Measurements from ENCODE around the gene CRACR2A. TPM values are rescaled to one million over a fixed set of nuclear protein-coding genes. Genes with fewer than 3 reads are reported as not detected.

CRACR2A gene
- total RNA-seq, 1 experiment from 2014 or later, result not detected

GRCh38 chr12:3740480-3741231 lies 12.3 kb downstream of the CRACR2A start:
- CTCF ChIA-PET, result interaction anchor here (1.7 kb wide), 1 partner anchor 440 kb away, joined by 6 read pairs; no protein-coding TSS in a partner anchor
- DNase-seq (ENCODE audit: unreplicated experiment), result no peak
- intact Hi-C loops (cut with micrococcal nuclease), result no loop called here
- Mint-ChIP-seq H3K27ac (ENCODE audit: low read depth, unreplicated experiment) (no peak overlapping the region), H3K27me3 (ENCODE audit: insufficient read depth, unreplicated experiment) (peaks cover 1% of the 10 kb centered on the region), H3K4me1 (ENCODE audit: insufficient read depth, unreplicated experiment) (no peaks in the 10 kb centered on the region), H3K36me3 (ENCODE audit: insufficient read depth, unreplicated experiment) (no peaks in the 10 kb centered on the region), H3K9me3 (ENCODE audit: unreplicated experiment) (no peaks in the 10 kb centered on the region), H3K4me3 (ENCODE audit: unreplicated experiment) (no peak overlapping the region)
- BruUV-seq (replicated peaks), result no TSS peak
- POLR2A ChIA-PET, result interaction anchor here (0.7 kb wide), 1 partner anchor 78 kb away, joined by 3 read pairs; no protein-coding TSS in a partner anchor
- TF ChIP-seq, protein P1, sequence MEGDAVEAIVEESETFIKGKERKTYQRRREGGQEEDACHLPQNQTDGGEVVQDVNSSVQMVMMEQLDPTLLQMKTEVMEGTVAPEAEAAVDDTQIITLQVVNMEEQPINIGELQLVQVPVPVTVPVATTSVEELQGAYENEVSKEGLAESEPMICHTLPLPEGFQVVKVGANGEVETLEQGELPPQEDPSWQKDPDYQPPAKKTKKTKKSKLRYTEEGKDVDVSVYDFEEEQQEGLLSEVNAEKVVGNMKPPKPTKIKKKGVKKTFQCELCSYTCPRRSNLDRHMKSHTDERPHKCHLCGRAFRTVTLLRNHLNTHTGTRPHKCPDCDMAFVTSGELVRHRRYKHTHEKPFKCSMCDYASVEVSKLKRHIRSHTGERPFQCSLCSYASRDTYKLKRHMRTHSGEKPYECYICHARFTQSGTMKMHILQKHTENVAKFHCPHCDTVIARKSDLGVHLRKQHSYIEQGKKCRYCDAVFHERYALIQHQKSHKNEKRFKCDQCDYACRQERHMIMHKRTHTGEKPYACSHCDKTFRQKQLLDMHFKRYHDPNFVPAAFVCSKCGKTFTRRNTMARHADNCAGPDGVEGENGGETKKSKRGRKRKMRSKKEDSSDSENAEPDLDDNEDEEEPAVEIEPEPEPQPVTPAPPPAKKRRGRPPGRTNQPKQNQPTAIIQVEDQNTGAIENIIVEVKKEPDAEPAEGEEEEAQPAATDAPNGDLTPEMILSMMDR (IDR thresholded peaks at IDR 0.05; ENCODE audit: unreplicated experiment), result no peak

DNA sequence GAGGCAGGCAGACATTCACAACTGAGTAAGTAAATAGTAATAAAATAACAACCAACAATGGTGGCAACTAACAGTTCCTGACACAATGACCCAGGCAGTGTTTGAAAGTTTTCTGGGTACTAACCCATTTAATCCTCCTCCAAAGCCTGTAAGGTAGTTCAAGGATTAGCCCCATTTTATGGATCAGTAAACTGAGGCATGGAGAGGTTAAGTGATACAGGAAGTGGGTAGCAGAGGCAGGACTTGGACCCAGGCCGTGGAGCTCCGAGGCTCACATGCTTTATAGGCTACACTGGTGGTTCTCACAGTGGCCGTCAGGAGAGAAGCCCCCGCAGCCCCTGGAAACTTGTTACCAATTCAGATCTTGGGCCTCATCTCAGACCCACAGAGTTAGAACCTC lies 17.5 kb downstream of the CRACR2A start:
- Mint-ChIP-seq H3K9me3 (ENCODE audit: unreplicated experiment) (no peaks in the 10 kb centered on the region), H3K4me1 (ENCODE audit: insufficient read depth, unreplicated experiment) (no peaks in the 10 kb centered on the region), H3K27me3 (ENCODE audit: insufficient read depth, unreplicated experiment) (no peaks in the 10 kb centered on the region), H3K36me3 (ENCODE audit: insufficient read depth, unreplicated experiment) (no peaks in the 10 kb centered on the region), H3K4me3 (ENCODE audit: unreplicated experiment) (no peak overlapping the region), H3K27ac (ENCODE audit: low read depth, unreplicated experiment) (no peak overlapping the region)
- POLR2A ChIA-PET, result no interaction called here
- intact Hi-C loops (cut with micrococcal nuclease), result no loop called here
- DNase-seq (ENCODE audit: unreplicated experiment), result no peak
- CTCF ChIA-PET, result no interaction called here
- TF ChIP-seq, protein P1 (IDR thresholded peaks at IDR 0.05; ENCODE audit: unreplicated experiment), result no peak
- BruUV-seq (replicated peaks), result no TSS peak

- peak; percentile 6 for DNase-seq (ENCODE audit: unreplicated experiment)
- no TSS peak for BruUV-seq (replicated peaks)
- H3K4me3 Mint-ChIP-seq (ENCODE audit: unreplicated experiment), result no peak overlapping the region
- TF ChIP-seq, protein P1 (IDR thresholded peaks at IDR 0.05; ENCODE audit: unreplicated experiment), result no peak
- ChIA-PET POLR2A (no interaction called here), CTCF (interaction anchor here (0.5 to 2.5 kb wide), 2 partner anchors 10 to 333 kb away, joined by 3 to 9 read pairs; no protein-coding TSS in a partner anchor)
- intact Hi-C loops (cut with micrococcal nuclease), result no loop called here
- H3K36me3 Mint-ChIP-seq (ENCODE audit: insufficient read depth, unreplicated experiment), result no peaks in the 10 kb centered on the region
- H3K27ac Mint-ChIP-seq (ENCODE audit: low read depth, unreplicated experiment), result no peak overlapping the region
- H3K4me1 Mint-ChIP-seq (ENCODE audit: insufficient read depth, unreplicated experiment), result no peaks in the 10 kb centered on the region
- H3K9me3 Mint-ChIP-seq (ENCODE audit: unreplicated experiment), result no peaks in the 10 kb centered on the region
- H3K27me3 Mint-ChIP-seq (ENCODE audit: insufficient read depth, unreplicated experiment), result peaks cover 8% of the 10 kb centered on the region
Measured at GRCh38 chr12:3732901-3733300, 20.0 kb downstream of the CRACR2A start.

GRCh38 chr12:3730111-3730510 lies 22.8 kb downstream of the CRACR2A start:
- Mint-ChIP-seq H3K36me3 (ENCODE audit: insufficient read depth, unreplicated experiment) (no peaks in the 10 kb centered on the region), H3K4me1 (ENCODE audit: insufficient read depth, unreplicated experiment) (no peaks in the 10 kb centered on the region), H3K27me3 (ENCODE audit: insufficient read depth, unreplicated experiment) (peaks cover 23% of the 10 kb centered on the region), H3K9me3 (ENCODE audit: unreplicated experiment) (no peaks in the 10 kb centered on the region), H3K4me3 (ENCODE audit: unreplicated experiment) (no peak overlapping the region), H3K27ac (ENCODE audit: low read depth, unreplicated experiment) (no peak overlapping the region)
- ChIA-PET CTCF (interaction anchor here (0.7 kb wide), 1 partner anchor 595 kb away, joined by 4 read pairs; no protein-coding TSS in a partner anchor), POLR2A (no interaction called here)
- TF ChIP-seq, protein P1 (IDR thresholded peaks at IDR 0.05; ENCODE audit: unreplicated experiment), result no peak
- no TSS peak for BruUV-seq (replicated peaks)
- no peak for DNase-seq (ENCODE audit: unreplicated experiment)
- intact Hi-C loops (cut with micrococcal nuclease), result no loop called here

Measured in MCF 10A (cell line).